ENCODE measurements around the gene COL6A3. TPM values are rescaled to one million over a fixed set of nuclear protein-coding genes. Genes with fewer than 3 reads are reported as not detected.
"Not testable (repeated sequence)": the region's sequence is repeated elsewhere in the genome, so short reads cannot be mapped to it uniquely, and the experiment has no call there.

The COL6A3 gene
- total RNA-seq, 2 donors from 2014 or later: 26.9 to 86.9 TPM

GRCh38 chr2:237359518-237359840 lies 54.5 kb downstream of the COL6A3 start:
- H3K27me3 ChIP-seq (replicated peaks; ENCODE audit: insufficient read depth): no peaks in the 10 kb centered on the region
- H3K36me3 ChIP-seq: no peaks in the 10 kb centered on the region
- peak overlapping the region; percentile 26 to 32 for H3K27ac ChIP-seq
- no peak for DNase-seq (ENCODE audit: low spot score)
- H3K9me3 ChIP-seq: no peaks in the 10 kb centered on the region
- H3K4me3 ChIP-seq: no peak overlapping the region
- no peak for TF ChIP-seq POLR2A (IDR thresholded peaks at IDR 0.05)
- TF ChIP-seq CTCF (IDR thresholded peaks at IDR 0.05): no peak
- H3K4me1 ChIP-seq (replicated peaks): no peaks in the 10 kb centered on the region
- intact Hi-C loops (cut with DNase I): no loop called here
- 64% methylated on average over 8 of the region's 8 CpGs for WGBS

GRCh38 chr2:237358721-237359517 lies 55.0 kb downstream of the COL6A3 start:
- Histone ChIP-seq H3K36me3 (no peaks in the 10 kb centered on the region), H3K4me1 (replicated peaks) (no peaks in the 10 kb centered on the region), H3K9me3 (no peaks in the 10 kb centered on the region), H3K27ac (peak overlapping the region in 1 of 2 donors; percentile 32), H3K27me3 (replicated peaks; ENCODE audit: insufficient read depth) (no peaks in the 10 kb centered on the region), H3K4me3 (no peak overlapping the region)
- DNase-seq (ENCODE audit: low spot score): no peak
- TF ChIP-seq POLR2A (IDR thresholded peaks at IDR 0.05): no peak
- TF ChIP-seq POLR2AphosphoS5 (IDR thresholded peaks at IDR 0.05): no peak
- TF ChIP-seq CTCF (IDR thresholded peaks at IDR 0.05): no peak
- WGBS: 62% methylated on average over 9 of the region's 9 CpGs
- intact Hi-C loops (cut with DNase I): no loop called here

GRCh38 chr2:237355701-237356100 lies 58.3 kb downstream of the COL6A3 start:
- Histone ChIP-seq H3K9me3 (no peaks in the 10 kb centered on the region), H3K27ac (no peak overlapping the region), H3K27me3 (replicated peaks; ENCODE audit: insufficient read depth) (no peaks in the 10 kb centered on the region), H3K36me3 (no peaks in the 10 kb centered on the region), H3K4me1 (replicated peaks) (no peaks in the 10 kb centered on the region), H3K4me3 (no peak overlapping the region)
- intact Hi-C loops (cut with DNase I): no loop called here
- no peak for DNase-seq (ENCODE audit: low spot score)
- no peak for TF ChIP-seq CTCF (IDR thresholded peaks at IDR 0.05)
- TF ChIP-seq POLR2A (IDR thresholded peaks at IDR 0.05): no peak
- no peak for TF ChIP-seq POLR2AphosphoS5 (IDR thresholded peaks at IDR 0.05)
- 92% methylated on average over 5 of the region's 5 CpGs for WGBS

GRCh38 chr2:237354892-237355291 lies 59.1 kb downstream of the COL6A3 start:
- TF ChIP-seq POLR2A (IDR thresholded peaks at IDR 0.05) (no peak), POLR2AphosphoS5 (IDR thresholded peaks at IDR 0.05) (peak; percentile 19)
- no peak for DNase-seq (ENCODE audit: low spot score)
- H3K27ac ChIP-seq: peak overlapping the region; percentile 13 to 33
- no peaks in the 10 kb centered on the region for H3K9me3 ChIP-seq
- H3K4me3 ChIP-seq: no peak overlapping the region
- intact Hi-C loops (cut with DNase I): loop anchor here (5.0 kb wide), 1 partner anchor 52 kb away; no protein-coding TSS in a partner anchor
- H3K4me1 ChIP-seq (replicated peaks): no peaks in the 10 kb centered on the region
- no peaks in the 10 kb centered on the region for H3K27me3 ChIP-seq (replicated peaks; ENCODE audit: insufficient read depth)
- no peaks in the 10 kb centered on the region for H3K36me3 ChIP-seq
- WGBS: 30% methylated on average over 8 of the region's 8 CpGs

GRCh38 chr2:237354172-237354571 lies 59.8 kb downstream of the COL6A3 start:
- not testable (repeated sequence) for H3K27me3 ChIP-seq (replicated peaks; ENCODE audit: insufficient read depth); H3K36me3 ChIP-seq; H3K4me3 ChIP-seq; DNase-seq (ENCODE audit: low spot score); H3K9me3 ChIP-seq; H3K4me1 ChIP-seq (replicated peaks)
- WGBS: 82% methylated on average over 6 of the region's 6 CpGs
- peak overlapping the region in 1 of 2 donors; percentile 33 for H3K27ac ChIP-seq
- intact Hi-C loops (cut with DNase I): loop anchor here (5.0 kb wide), 1 partner anchor 53 kb away; no protein-coding TSS in a partner anchor

GRCh38 chr2:237353215-237353614 lies 60.7 kb downstream of the COL6A3 start:
- TF ChIP-seq POLR2A (IDR thresholded peaks at IDR 0.05) (no peak), CTCF (IDR thresholded peaks at IDR 0.05) (no peak), POLR2AphosphoS5 (IDR thresholded peaks at IDR 0.05) (no peak)

More at GRCh38 chr2:237353215-237353614, 60.7 kb downstream of the COL6A3 start:
- no peak overlapping the region for H3K27ac ChIP-seq
- WGBS: 38% methylated on average over 5 of the region's 5 CpGs
- DNase-seq (ENCODE audit: low spot score): no peak
- intact Hi-C loops (cut with DNase I): loop anchor here (5.0 kb wide), 1 partner anchor 54 kb away; no protein-coding TSS in a partner anchor
- H3K27me3 ChIP-seq (replicated peaks; ENCODE audit: insufficient read depth): no peaks in the 10 kb centered on the region
- H3K36me3 ChIP-seq: no peaks in the 10 kb centered on the region
- no peaks in the 10 kb centered on the region for H3K9me3 ChIP-seq
- no peak overlapping the region for H3K4me3 ChIP-seq
- no peaks in the 10 kb centered on the region for H3K4me1 ChIP-seq (replicated peaks)

Data from prostate gland (tissue), 2 donors.